Stimulated activated CD8-positive, alpha-beta memory T cell treated with anti-CD3 and anti-CD28 coated beads, Interleukin-7, amount 100 ng/mL, for 24 hours (primary cell): Measurements from ENCODE around the gene IFITM1.
"Not testable (repeated sequence)": the region's sequence is repeated elsewhere in the genome, so short reads cannot be mapped to it uniquely, and the experiment has no call there.

Experiments used
- DNase-seq: peaks from one replicate; pipeline ENCODE4 v3.0.0-alpha.2; 2020; ENCODE audit warnings: low read depth

Gene IFITM1

DNA sequence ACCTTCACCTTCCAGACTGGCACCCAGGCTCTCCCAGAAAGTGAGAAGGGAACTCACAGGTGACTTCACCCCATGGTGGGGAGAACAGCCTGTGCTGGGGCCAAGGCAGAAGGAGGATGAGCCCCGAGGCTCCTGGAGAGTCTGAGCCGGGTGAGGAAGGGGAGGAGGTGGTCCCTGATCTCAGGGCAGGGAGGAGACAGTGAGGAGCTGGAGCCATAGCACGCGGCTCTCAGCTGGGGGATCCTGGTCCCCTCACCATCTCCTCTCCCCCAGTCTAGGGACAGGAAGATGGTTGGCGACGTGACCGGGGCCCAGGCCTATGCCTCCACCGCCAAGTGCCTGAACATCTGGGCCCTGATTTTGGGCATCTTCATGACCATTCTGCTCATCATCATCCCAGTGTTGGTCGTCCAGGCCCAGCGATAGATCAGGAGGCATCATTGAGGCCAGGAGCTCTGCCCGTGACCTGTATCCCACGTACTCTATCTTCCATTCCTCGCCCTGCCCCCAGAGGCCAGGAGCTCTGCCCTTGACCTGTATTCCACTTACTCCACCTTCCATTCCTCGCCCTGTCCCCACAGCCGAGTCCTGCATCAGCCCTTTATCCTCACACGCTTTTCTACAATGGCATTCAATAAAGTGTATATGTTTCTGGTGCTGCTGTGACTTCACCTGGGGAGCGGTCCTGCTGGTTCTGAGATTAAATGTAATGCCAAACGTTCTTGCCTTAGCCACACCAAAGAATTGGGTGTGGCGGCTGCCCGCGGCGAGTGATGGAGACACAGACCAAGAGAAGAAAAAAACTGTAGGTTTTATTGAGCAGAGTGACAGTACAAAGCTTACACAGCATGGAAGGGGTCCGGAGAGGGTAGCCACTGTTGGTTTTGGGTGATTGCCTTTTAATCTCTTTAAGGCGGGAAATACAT, 4.8 kb upstream of the IFITM1 start:
- DNase-seq, result not testable (repeated sequence)

DNA sequence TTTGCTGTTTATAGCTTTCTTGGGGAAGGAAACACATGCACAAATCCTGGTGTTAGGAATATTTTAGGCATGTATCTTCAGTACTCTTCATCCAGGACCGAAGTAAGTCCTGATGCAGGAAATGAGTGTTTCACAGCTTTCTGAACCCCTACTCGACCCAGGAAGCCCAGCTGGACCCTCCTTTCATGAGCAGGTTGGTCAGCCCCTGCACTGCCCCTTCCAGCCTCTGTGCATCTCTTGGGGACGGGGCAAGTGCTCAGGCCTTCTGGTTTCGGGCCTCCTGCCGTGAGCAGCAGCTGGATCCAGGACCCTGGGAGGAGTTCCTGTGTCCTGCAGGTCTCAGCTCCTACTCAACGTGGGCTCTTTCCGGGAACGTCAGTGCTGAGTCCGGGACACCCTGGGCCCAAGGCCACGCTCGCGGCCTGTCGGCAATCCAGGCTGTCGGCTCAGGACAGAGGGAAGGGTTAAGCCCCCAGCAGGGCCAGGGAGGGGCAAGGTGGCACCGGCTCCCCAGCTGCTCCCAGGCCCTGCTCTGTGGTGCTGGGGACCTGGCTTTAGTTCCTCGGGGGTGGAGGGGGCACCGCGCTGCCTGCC, 3.8 kb upstream of the IFITM1 start:
- DNase-seq, result not testable (repeated sequence)

DNA sequence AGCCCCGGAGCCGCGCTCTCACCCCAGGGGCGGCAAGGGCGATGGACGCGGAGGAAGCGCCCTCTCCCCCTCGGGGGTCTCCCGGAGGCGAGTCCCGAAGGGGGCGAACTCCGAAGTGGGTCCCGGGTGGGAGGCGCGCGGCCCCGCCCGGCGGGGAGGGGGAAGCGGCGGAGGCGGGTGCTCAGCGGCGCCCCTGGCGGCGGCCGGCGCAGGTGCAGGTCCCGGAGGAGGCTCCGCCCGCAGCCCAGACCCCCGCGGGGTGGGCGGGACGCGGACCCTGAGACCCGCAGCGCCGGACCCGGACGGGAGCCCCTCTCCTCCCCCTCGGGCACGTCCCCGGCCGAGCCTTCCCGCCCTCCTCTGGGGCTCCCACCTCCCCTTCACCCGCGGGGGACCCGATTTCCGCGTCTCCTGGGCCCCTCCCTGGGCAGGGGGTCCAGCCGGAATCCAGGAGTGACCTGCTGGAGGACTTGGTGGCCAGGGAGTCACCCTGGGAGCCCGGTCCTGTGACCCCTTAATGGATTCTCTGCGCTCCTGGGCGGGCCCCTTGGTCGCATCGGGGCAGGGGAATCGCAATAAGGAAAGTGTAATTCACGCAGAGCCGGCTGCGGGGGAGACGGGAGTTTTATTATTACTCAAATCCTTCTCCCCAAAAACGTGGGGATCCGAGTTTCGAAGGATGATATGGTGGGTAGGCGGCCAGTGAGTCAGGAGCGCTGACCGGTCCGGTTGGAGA, 2.7 kb upstream of the IFITM1 start:
- DNase-seq, result not testable (repeated sequence)

DNA sequence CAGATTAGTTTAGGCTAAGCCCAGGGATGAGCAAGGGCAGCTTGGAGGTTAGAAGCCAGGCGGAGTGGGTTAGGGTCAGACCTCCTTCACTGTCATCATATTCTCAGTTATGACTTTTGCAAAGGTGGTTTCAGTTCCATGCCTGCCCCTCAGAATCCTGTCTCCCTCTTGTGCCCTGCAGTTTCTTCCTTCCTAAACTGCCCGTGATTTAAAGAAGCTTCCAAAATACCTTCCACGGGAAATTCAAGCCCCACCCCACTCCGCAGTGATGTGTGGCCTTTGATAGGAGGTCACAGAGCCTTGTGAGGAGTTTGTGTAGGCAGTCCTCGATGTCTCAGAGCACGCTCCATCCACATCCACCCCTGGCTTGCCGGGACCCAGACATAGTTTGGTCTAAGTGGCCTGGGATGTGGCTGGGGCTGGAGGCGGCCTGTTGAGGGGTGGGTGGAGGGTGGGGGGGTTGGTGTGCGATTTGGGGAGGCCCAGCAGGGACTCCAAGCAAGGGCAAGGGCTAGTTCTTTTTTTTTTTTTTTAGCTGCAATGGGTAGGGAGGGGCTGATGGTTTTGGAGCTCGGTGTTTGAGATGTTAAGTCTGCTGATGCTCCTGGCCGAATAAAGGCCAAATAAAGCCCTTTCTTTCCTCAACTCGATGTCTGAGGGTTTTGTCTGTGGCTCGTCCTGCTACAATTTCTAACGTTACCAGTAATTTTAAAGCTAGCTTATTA, 1.6 kb upstream of the IFITM1 start:
- DNase-seq, result no peak

DNA sequence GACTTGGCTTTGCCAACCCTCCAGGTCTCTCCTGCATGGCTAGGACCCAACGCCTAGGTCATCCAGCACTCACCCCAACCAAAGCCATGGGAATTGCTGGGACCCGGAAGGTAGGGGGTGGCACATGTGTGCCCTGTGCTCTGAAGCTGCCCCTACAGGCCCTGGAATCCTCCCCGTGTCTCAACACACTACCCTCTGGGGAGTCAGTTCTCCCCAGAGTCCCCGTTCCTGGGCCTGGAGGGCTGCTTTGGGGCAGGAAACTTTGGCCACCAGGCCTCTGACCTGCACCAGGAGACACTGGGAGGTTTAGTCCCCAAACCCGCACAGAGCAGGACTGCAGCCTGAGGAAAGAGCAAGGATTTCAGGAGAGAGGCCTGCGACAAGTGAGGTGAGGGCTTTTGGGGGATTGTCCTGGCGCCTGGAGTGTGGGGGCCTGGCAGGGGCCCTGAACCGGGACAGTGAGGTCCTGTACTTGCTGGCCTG, 495 bp upstream of the IFITM1 start:
- no peak for DNase-seq

DNA sequence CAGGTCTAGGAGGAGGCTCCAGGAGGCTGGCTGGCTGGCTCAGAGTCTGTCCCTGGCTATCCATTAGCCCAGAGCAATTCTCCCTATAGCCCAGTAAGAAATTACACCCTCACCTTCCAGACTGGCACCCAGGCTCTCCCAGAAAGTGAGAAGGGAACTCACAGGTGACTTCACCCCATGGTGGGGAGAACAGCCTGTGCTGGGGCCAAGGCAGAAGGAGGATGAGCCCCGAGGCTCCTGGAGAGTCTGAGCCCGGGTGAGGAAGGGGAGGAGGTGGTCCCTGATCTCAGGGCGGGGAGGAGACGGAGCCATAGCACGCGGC, 675 bp downstream of the IFITM1 start:
- not testable (repeated sequence) for DNase-seq

DNA sequence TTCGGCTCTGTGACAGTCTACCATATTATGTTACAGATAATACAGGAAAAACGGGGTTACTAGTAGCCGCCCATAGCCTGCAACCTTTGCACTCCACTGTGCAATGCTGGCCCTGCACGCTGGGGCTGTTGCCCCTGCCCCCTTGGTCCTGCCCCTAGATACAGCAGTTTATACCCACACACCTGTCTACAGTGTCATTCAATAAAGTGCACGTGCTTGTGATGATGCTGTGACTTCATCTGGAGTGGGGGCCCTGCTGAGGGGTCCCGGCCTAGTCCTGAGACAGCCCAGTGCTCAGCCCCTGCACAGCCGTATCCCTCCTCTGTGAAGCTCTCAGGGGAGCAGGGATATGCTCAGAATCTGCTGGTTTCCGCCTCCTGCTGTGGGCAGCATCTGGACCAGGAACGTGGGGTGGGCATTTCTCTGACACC, 1.2 kb downstream of the IFITM1 start:
- no peak for DNase-seq

DNA sequence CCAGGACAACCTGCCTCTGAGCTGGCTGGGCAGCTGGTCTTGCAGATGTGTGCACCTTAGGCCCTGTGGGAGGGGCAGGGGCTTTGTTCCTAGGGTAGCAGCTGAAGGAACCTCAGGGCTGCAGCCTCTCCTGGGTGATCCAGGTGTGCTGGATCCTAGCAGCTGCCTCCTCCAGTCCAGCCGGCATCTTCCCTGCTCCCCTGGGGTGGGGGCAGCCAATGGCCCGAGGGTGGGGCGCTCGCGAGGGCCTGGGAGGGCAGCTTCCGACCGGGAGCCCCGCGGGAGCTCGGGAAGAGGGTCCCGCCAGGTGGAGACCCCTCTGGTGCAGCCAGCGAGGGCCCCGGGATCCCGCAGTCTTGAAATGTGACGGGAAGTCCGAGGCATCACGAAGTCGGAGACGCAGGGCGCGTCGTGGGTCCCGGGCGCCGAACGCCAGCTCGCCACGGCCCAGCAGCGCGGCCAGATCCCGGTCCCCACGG, 1.7 kb downstream of the IFITM1 start:
- DNase-seq, result no peak

DNA sequence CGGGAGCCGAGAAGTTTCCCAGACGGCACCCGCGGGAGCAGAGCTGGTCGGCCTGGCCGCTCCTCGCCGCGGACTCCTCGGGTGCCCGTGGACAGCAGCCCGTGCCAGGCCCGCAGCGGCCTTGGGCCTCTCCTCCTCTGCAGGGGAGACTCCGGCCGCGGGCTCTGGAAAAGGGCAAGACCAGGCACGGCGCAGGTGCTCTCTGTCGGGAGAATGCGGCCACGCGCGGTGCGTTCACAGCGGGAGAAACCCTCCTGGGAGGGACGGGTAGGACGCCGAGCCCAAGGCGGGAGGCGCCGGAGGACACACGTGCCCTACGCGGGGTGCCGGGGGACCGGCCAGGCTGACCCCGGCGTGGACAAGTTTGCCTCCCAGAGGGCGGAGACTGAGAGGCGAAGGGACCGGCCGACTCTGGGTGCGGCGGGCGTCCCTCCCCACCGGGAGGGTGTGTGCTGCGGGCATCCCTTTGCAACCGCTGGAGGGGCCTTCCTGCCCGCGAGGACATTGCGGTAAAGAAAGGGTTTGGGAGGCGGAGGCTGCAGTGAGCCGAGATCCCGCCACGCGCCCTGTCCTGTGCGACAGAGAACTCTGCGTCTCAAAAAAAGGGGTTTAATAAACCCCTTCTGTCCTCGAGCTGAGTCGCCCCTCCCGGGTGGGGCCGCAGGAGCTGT, 2.3 kb downstream of the IFITM1 start:
- no peak for DNase-seq

DNA sequence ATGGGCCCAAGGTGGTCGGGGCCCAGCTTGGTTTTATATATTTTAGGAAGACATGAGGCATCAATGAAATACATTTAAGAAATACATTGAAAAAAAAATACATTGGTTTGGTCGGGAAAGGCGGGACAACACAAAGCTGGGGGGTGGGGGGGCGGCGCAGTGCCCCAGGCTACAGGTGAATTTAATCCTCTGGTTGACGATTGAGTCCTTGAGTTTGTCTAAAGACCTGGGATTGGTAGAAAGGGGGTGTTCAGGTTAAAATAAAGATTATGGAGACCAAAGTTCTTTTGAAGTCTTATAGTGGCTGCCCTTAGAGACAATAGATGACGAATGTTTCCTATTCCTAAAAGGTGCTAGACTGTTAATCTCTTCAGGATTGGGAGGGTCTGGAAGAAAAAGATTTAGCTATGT, 3.1 kb downstream of the IFITM1 start:
- DNase-seq, result no peak

DNA sequence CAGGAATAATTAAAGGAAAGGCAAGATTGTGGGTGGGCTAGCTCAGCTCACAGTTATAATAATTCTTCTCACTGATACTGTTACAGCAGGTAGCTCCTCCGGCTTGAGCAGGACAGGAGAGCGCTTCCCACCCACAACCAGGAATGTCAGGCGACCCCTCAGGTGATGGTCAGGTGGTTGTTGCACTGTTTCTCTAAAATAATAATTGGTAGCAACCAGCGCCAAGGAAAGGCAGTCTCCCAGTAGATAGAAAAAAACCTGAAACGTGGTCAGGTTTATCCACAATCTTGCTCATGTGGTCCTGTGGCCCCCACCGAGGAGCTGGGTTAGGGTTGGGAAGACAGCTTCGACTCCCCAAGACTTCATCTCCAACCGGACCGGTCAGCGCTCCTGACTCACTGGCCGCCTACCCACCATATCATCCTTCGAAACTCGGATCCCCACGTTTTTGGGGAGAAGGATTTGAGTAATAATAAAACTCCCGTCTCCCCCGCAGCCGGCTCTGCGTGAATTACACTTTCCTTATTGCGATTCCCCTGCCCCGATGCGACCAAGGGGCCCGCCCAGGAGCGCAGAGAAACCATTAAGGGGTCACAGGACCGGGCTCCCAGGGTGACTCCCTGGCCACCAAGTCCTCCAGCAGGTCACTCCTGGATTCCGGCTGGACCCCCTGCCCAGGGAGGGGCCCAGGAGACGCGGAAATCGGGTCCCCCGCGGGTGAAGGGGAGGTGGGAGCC, 4.0 kb downstream of the IFITM1 start:
- not testable (repeated sequence) for DNase-seq

DNA sequence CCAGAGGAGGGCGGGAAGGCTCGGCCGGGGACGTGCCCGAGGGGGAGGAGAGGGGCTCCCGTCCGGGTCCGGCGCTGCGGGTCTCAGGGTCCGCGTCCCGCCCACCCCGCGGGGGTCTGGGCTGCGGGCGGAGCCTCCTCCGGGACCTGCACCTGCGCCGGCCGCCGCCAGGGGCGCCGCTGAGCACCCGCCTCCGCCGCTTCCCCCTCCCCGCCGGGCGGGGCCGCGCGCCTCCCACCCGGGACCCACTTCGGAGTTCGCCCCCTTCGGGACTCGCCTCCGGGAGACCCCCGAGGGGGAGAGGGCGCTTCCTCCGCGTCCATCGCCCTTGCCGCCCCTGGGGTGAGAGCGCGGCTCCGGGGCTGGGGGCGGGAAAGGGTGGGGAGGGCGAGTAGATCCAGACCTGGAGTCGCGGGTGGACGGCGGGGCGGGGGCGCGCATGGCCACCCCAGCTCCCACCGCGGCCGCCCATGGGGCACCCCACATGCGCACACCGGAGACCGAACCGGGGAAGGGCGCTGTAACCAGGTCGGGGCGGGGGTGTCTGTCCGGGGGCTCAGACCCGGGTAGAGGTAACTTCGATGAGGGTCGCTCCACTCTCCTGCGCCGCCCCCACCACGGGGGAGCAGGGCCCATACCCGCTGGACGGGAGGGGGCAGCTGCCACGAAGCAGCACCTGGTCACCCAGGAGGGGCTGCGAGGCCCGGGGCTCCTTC, 4.7 kb downstream of the IFITM1 start:
- not testable (repeated sequence) for DNase-seq

DNA sequence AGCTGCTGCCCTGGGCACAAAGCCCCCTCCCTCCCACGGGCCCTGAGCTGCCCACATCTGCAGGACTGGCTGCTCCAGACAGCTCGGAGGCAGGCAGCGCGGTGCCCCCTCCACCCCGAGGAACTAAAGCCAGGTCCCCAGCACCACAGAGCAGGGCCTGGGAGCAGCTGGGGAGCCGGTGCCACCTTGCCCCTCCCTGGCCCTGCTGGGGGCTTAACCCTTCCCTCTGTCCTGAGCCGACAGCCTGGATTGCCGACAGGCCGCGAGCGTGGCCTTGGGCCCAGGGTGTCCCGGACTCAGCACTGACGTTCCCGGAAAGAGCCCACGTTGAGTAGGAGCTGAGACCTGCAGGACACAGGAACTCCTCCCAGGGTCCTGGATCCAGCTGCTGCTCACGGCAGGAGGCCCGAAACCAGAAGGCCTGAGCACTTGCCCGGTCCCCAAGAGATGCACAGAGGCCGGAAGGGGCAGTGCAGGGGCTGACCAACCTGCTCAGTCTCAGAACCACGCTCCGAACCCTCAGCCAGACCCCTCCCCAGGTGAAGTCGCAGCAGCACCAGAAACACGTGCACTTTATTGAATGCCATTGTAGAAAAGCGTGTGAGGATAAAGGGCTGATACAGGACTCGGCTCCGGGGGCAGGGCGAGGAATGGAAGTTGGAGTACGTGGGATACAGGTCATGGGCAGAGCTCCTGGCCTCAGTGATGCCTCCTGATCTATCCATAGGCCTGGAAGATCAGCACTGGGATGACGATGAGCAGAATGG, 5.5 kb downstream of the IFITM1 start:
- DNase-seq, result not testable (repeated sequence)

DNA sequence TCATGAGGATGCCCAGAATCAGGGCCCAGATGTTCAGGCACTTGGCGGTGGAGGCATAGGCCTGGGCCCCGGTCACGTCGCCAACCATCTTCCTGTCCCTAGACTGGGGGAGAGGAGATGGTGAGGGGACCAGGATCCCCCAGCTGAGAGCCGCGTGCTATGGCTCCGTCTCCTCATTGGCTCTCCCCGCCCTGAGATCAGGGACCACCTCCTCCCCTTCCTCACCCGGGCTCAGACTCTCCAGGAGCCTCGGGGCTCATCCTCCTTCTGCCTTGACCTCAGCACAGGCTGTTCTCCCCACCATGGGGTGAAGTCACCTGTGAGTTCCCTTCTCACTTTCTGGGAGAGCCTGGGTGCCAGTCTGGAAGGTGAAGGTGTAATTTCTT, 6.0 kb downstream of the IFITM1 start:
- not testable (repeated sequence) for DNase-seq

DNA sequence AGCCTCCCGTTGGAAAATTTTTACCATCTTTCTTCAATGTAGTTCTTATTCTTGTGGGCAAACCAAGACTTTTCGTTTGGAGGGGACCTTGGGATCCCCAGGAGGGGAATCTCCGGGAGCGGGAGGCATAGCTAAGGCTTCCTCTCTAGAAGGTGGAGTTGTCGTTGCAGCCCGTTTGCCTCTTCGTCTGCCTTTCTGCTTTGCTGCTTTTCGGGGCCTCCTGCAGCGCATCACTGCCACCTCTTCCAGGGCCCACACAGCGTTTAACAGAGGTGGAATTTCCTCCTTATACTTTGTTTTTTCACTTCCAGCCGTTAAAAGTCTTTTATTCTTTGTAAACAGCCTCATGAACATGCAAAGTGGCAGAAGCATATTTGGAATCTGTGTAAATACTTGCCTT, 10.3 kb downstream of the IFITM1 start:
- DNase-seq, result no peak

DNA sequence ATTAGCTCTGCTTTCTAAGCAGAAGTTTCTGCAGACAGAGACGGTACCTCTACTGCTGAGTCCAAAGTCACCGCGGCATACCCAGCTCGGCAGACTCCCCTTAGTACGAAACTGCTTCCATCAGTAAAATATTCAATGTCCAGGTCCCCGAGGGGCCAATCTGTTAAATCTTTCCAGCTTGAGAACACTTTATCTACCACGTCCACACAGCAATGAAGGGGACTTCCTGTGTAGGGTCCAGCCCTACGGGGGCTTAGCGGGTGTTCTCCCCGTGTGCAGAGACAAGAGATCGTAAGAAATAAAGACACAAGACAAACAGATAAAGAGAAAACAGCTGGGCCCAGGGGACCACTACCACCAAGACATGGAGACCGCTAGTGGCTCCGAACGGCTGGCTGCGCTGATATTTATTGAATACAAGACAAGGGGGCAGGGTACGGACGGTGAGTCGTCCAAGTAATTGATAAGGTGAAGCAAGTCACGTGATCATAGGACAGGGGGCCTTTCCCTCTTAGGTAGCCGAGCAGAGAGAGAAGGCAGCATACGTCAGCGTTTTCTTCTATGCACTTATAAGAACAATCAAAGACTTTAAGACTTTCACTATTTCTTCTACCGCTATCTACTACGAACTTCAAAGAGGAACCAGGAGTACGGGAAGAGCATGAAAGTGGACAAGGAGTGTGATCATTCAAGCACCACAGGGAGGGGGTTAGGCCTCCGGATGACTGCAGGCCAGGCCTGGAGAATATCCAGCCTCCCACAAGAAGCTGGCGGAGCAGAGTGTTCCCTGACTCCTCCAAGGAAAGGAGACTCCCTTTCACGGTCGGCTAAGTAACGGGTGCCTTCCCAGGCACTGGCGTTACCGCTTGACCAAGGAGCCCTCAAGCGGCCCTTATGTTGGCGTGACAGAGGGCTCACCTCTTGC, 11.0 kb downstream of the IFITM1 start:
- DNase-seq, result not testable (repeated sequence)

DNA sequence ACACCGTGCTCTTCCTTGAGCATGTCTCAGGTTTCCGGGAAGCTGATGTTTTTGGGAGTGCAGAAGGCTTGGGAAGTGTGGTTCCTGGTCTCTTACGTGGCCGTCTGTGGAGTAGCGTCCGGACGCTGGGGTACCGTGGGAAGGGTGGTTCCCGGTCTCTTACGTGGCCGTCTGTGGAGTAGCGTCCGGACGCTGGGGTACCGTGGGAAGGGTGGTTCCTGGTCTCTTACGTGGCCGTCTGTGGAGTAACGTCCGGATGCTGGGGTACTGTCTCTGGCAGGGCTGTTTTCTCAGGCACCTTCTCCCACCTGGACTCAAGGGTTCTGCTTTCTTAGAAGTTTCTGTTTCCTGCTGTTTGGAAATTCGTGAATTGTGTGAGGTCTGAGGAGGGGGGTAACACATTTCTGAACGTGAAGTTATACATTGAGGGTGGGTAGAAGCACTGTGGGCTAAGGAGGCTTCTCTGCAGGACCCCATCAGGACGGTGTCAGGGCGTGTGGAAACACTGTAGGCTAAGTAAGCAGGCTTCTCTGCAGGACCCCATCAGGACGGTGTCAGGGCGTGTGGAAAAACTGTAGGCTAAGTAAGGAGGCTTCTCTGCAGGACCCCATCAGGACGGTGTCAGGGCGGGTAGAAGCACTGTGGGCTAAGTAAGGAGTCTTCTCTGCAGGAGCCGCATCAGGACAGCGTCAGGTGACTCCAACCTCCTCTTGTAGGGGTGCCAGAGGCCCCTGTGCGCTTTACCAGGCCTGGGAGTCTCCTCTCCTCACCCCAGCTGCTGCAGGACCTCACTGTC, 12.2 kb downstream of the IFITM1 start:
- no peak for DNase-seq

DNA sequence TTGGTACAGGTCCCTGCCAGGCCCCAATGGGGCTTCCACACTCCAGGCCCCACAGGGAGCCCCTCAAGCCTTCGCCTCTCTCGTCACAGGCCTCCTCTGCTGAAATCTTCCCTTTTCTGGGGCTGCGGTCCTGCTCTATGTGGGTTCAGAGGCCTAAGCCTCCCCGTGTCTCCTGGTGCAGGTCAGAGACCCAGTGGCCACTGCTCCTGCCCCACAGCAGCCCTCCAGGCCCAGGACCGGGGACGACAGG, 12.7 kb downstream of the IFITM1 start:
- DNase-seq, result no peak
